HG03280 (cell line): ENCODE measurements around the gene TNNC2.
"Not testable (repeated sequence)": the region's sequence is repeated elsewhere in the genome, so short reads cannot be mapped to it uniquely, and the experiment has no call there.

Experiments used
- ATAC-seq: cut with Tn5 transposase; IDR thresholded peaks from one replicate; pipeline ENCODE4 v1.9.1; 2021; ENCODE audit warnings: mild to moderate bottlenecking, moderate library complexity; ENCODE audit not compliant: unreplicated experiment

Gene TNNC2

GRCh38 chr20:45827030-45827652 is at the start of gene TNNC2:
Gene TNNC2, minus strand, starts transcription at chr20:45827312. Its CDS starts 64 bp downstream, at chr20:45827248.
- no peak for ATAC-seq

DNA sequence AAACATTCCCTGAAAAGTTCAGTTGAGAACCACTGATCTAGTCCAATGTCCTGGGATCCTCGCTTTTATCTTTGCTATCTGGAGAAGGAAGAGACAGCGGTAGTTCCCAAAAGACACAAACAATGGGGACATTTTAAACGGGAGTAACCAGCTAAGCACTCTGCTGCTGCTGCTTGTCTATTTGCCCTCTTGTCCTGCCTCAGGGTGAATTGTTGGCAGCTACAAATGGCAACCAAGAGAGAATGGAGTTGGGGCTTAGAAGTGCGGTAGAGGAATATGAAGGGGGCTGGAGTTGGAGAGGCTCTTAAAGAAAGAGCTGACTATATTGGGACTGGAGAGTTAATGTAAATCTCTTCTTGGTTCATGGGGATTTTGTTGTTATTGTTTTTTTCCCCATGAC is 47.5 kb upstream of the TNNC2 start:
- no peak for ATAC-seq

- not testable (repeated sequence) for ATAC-seq
These were observed 47.0 kb upstream of the TNNC2 start for GRCh38 chr20:45874104-45874481.

DNA sequence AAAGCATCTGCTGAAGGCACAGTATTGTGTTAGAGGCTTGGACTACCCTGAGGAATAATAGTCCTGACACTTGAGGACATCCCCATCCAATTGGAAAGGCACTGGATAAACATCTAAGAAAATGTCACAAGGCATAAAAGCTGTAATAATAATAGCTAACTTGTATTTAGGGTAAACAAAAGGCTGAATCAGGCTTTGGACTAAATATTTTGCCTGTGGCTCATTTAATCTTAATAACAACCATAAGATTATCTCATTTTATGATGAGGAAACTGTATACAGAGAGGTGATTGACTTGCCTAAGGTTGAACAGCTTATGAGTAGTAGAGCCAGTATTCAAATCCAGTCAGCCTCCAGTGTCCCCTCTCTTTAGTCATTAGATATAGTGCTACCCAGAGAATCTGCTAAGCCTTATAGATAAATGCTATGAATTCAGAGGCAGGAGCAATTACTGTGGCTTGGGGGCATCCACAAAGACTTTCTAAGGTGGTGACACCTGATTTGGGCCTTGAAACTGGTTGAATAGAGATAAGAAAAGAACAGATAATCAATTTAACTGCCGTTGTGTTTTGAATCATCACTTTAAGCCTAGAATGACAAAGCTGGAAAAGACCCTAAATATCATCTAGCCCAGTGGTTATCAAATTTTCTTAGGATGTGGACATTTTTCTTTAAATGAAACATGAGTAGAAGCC is 46.4 kb upstream of the TNNC2 start:
- no peak for ATAC-seq

GRCh38 chr20:45872626-45873025 is 45.5 kb upstream of the TNNC2 start:
- no peak for ATAC-seq

DNA sequence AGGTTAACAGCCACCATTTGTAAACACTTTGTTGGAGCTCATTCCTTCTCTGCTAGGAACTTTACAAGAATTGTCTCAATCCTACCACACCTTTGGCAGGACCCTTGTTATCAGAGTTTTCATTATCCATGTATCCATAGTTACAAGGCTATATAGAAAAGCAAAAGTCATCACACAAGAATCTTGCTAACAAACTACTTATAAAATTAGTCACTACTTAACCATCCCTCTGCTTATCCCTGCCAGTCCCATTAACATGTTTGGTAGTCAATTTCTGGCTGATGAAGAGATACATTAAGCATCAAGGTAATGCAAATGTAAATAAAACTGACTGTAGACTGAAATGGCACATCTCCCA is 40.7 kb upstream of the TNNC2 start:
- no peak for ATAC-seq

DNA sequence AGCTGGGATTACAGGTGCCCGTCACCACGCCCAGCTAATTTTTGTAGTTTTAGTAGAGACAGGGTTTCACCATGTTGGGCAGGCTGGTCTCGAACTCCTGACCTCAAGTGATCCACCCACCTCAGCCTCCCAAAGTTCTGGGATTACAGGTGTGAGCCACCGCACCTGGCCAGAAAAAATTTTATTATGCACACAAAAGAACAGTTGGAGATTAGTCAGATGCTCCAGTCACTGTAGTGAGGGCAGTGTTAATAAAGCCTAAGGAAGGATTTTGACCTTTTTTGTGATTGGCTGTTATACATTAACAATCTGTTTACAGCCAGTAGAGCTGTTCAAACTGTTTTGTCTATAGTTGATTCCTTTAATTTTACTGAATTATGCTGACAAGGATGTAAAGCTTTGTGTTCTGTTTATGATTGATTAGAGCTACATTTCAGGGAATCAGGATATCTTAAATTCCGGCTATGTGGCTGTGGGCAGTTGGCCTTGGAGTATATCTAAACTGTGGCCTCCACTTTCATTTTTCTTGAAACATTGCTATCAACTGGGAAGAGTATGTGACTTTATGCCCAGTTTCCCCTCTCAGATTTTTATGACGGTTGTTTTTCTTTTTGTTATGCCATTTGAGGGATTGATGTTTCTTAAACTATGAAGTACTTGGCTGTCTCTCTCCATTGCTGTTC is 40.2 kb upstream of the TNNC2 start:
- ATAC-seq, result no peak

GRCh38 chr20:45866454-45866853 is 39.3 kb upstream of the TNNC2 start:
- no peak for ATAC-seq

GRCh38 chr20:45863543-45864470 is 36.7 kb upstream of the TNNC2 start:
- ATAC-seq, result no peak

- ATAC-seq, result no peak
These were observed 34.3 kb upstream of the TNNC2 start for GRCh38 chr20:45861221-45862075.

- ATAC-seq, result no peak
These were observed 33.6 kb upstream of the TNNC2 start for GRCh38 chr20:45860560-45861220.

- ATAC-seq, result no peak
These were observed 32.8 kb upstream of the TNNC2 start for GRCh38 chr20:45859916-45860315.

DNA sequence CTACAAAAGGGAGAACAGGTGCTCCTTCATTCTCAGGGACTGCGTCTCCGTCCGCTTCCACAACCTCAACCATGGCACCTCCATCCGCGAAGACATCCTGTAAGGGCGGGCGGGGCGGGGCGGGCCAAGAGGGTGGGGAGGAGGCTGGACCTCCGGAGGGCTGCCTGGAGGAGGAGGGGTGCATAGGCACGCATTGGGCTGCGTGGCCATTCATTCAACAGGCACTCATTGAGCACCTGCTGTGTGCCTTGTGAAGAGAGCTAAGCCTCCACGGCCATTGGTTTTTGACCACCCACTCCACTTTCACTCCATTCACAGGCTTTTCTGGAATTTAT is 30.7 kb upstream of the TNNC2 start:
- ATAC-seq, result peak; percentile 15

DNA sequence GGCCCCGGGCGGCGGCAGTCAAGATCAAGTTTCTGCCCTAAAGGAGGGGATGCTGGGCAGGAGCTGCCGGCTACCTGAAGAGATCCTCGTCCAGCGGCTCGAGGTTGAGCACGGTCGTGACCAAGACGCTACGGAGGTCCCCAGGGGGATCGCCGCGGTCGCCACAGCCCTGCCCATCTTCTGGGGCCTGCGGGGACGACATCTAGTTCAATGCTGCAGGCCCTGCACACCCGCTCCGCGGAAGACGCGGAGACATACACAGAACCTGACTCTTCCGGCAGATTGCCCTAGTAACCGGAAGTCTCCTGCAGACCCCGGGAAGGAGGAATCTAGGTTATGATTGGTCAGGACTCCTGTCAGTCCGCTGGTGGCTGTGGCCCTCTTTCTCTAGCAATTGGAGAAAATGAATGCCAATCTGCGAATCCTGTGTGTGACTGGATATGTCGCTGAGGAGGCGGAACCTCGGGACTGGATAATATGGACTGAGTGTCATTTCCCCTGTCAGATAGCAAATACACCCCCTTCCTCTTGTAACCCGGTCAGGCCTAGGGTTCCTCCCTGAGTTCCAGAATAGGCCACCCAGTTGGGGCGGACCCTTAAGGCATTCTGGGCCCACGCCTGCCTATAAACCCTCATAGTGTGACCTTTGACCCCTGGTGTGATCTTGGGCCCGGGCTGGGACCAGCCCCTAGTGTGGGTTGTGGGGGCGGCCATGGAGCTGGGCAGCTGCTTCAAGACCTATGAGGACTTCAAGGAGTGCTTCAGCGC is 30.2 kb upstream of the TNNC2 start, which contains the start of the genes ACOT8 and ZSWIM3:
Gene ACOT8, minus strand, starts transcription at position 279 of the 768 bp plus-strand sequence. Its CDS starts 77 bp downstream, at position 202.
Gene ZSWIM3, plus strand, starts transcription at position 501 of the 768 bp plus-strand sequence. Its CDS starts 212 bp downstream, at position 713.
- peak; percentile 95 for ATAC-seq

GRCh38 chr20:45853484-45853883 is 26.4 kb upstream of the TNNC2 start:
- no peak for ATAC-seq

DNA sequence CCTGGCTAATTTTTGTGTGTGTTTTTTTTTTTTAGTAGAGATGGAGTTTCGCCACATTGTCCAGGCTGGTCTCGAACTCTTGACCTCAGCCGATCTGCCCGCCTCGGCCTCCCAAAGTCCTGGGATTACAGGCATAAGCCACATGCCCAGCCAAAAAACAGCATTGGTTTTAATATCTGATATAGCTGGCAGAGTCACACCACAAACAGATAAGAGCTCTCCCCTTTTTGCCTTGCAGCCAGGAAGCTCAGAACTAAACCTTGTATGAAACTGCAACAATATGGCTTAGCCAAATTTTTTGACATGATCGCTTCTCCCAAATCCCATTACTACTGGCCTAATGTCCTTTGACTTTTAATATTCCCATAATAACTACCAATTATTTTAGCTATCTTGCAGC is 25.2 kb upstream of the TNNC2 start:
- ATAC-seq, result no peak

GRCh38 chr20:45851501-45851900 is 24.4 kb upstream of the TNNC2 start:
- no peak for ATAC-seq

DNA sequence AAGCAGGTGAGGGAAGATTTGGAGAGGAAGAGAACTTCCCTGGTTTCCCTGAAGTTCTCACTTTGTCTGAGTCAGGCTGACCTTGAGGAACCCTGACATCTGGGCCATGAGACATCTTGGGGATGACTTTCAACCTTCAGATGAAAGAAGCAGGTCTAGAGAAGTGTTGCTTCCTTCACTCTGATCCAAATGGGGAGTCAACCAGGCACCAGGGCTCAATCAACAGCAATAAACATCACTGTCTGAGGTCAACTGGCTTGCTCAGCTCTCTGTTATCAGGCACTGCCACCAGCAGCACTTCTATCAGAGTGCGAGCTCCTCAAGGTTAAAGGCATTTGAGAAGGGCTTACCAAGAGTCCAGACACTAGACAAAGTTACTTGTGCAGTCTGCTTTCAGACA is 23.8 kb upstream of the TNNC2 start:
- no peak for ATAC-seq

DNA sequence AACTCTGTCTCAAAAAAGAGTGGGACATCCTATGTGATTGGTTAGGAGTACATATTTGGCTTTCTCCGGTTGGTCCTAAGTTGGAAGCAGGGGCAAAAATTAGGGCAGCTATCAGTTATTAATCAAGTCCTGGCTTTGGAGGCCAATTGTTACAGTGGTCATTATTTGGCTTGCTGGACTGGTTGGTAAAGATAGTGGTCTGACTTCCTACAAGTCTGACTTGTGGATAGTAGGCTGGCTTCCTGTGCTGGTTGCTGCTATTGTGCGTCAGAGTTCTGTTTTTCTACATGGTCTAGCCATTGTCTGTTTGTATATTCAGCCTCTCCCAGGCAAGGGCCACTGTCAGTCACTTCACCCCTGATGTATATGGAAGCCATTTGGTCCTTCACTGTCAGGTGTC is 23.1 kb upstream of the TNNC2 start:
- ATAC-seq, result no peak
